ENCODE measurements around the gene AMN1. TPM values are rescaled to one million over a fixed set of nuclear protein-coding genes. Genes with fewer than 3 reads are reported as not detected.
"Not testable (repeated sequence)": the region's sequence is repeated elsewhere in the genome, so short reads cannot be mapped to it uniquely, and the experiment has no call there.

The AMN1 gene
- total RNA-seq, 1 donor from 2014 or later: 8.3 TPM

GRCh38 chr12:31768046-31768445 lies 39.2 kb upstream of the AMN1 start:
- Mint-ChIP-seq H3K4me1 (peaks cover 5% of the 10 kb centered on the region), H3K9me3 (peaks cover 7% of the 10 kb centered on the region), H3K27ac (ENCODE audit: unreplicated experiment) (no peak overlapping the region), H3K27me3 (ENCODE audit: low read depth) (no peaks in the 10 kb centered on the region), H3K4me3 (no peak overlapping the region), H3K36me3 (ENCODE audit: low read depth) (peaks cover 2% of the 10 kb centered on the region)
- TF ChIP-seq, protein P1, sequence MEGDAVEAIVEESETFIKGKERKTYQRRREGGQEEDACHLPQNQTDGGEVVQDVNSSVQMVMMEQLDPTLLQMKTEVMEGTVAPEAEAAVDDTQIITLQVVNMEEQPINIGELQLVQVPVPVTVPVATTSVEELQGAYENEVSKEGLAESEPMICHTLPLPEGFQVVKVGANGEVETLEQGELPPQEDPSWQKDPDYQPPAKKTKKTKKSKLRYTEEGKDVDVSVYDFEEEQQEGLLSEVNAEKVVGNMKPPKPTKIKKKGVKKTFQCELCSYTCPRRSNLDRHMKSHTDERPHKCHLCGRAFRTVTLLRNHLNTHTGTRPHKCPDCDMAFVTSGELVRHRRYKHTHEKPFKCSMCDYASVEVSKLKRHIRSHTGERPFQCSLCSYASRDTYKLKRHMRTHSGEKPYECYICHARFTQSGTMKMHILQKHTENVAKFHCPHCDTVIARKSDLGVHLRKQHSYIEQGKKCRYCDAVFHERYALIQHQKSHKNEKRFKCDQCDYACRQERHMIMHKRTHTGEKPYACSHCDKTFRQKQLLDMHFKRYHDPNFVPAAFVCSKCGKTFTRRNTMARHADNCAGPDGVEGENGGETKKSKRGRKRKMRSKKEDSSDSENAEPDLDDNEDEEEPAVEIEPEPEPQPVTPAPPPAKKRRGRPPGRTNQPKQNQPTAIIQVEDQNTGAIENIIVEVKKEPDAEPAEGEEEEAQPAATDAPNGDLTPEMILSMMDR (conservative IDR thresholded peaks at IDR 0.05): no peak
- DNase-seq (ENCODE audit: low read depth, low spot score): no peak

DNA sequence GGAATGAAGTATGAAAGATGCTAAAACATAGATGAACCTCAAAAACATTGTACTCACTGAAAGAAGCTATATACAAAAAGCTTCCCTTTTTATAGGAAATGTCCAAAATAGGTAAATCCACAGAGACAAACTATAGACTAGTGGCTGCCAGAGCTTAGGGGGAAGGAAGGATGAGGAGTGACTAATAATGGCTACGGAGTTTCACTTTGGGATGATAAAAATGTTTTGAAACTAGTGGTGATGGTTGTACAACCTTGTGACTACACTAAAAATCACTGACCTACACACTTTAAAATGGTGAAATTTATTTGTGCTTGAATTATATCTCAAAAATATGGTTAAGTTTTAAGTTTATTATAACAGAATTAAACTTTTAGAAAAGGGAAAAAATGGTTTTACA lies 37.1 kb upstream of the AMN1 start:
- H3K36me3 Mint-ChIP-seq (ENCODE audit: low read depth): peaks cover 2% of the 10 kb centered on the region
- H3K9me3 Mint-ChIP-seq: peaks cover 7% of the 10 kb centered on the region
- DNase-seq (ENCODE audit: low read depth, low spot score): no peak
- no peaks in the 10 kb centered on the region for H3K27me3 Mint-ChIP-seq (ENCODE audit: low read depth)
- H3K4me1 Mint-ChIP-seq: no peaks in the 10 kb centered on the region
- H3K4me3 Mint-ChIP-seq: no peak overlapping the region
- TF ChIP-seq, protein P1 (conservative IDR thresholded peaks at IDR 0.05): no peak
- H3K27ac Mint-ChIP-seq (ENCODE audit: unreplicated experiment): no peak overlapping the region

DNA sequence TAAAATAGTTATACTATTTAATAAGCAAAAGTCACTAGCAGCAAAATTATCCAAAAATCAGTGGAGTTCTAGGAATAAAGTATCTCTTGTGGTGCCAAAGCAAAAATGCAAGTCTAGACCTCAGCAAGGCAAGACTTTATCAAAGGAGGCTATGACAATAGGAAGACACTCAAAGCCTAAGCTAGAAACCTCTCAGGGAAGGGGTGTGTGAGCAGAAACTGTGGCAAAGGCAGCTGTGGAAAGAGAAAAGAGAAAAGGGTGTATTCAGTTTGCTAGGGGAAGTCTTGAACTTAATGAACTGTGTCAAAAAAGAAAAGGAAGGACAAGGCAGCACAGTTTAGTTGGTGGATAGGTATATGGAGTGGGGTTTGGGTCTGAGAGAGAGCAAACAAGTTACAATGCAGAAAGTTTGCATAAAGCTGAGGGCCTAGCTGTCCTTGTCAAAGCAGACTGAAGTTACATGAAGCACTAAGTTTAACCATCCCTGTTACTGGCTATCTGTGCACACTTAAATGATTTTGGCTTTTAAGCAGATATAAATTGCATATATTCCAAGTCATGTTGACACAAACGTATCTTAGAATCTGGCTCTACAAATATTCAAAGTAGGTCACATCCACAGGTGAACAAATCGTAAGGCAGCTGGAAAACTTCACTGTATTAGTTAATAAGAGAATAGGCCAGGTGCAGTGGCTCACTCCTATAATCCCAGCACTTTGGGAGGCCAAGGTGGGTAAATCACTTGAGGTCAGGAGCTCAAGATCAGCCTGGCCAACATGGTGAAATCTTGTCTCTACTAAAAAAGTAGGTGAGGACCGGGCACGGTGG lies 31.0 kb upstream of the AMN1 start:
- Mint-ChIP-seq H3K4me3 (no peak overlapping the region), H3K27me3 (ENCODE audit: low read depth) (no peaks in the 10 kb centered on the region), H3K36me3 (ENCODE audit: low read depth) (peaks cover 2% of the 10 kb centered on the region), H3K9me3 (peaks cover 7% of the 10 kb centered on the region), H3K27ac (ENCODE audit: unreplicated experiment) (peak overlapping the region; percentile 1), H3K4me1 (peaks cover 7% of the 10 kb centered on the region)
- TF ChIP-seq, protein P1 (conservative IDR thresholded peaks at IDR 0.05): no peak
- DNase-seq (ENCODE audit: low read depth, low spot score): no peak

DNA sequence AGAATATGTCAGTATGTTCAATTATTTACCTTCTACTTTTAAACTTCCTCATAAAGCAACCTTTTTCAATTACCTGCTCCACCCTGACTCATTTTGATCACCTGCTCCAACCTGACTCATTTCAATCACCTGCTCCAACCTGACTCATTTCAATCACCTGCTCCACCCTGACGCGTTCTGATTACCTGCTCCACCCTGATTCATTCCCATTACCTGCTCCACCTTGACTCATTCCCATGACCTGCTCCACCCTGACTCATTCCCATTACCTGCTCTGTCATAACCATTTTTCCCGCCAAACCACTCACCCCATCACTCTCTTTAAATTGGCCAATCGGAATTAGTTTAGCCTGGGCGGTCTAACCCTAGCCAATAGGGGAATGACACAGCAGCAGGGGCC lies 29.5 kb upstream of the AMN1 start:
- not testable (repeated sequence) for H3K4me1 Mint-ChIP-seq; H3K27me3 Mint-ChIP-seq (ENCODE audit: low read depth); H3K9me3 Mint-ChIP-seq; DNase-seq (ENCODE audit: low read depth, low spot score); H3K36me3 Mint-ChIP-seq (ENCODE audit: low read depth); H3K27ac Mint-ChIP-seq (ENCODE audit: unreplicated experiment); H3K4me3 Mint-ChIP-seq

DNA sequence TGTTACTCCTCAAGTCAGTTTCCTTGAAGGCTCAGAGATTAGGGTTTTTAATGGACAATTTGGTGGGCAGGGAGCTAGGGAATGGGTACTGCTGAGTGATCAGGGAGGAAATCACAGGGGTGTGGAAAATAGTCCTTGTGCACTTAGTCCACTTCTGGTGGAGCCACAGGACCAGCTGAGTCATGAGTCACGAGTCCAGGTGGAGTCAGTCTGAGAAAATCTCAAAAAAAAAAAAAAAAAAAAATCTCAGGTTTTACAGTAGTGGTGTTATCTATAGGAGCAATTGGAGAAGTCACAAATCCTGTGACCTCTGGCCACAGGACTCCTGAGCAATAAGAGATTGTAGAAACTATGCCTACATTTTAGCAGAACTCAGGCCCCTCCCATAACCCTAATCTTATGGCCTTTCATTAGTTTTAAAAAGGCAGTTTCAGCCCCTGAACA lies 28.2 kb upstream of the AMN1 start:
- H3K9me3 Mint-ChIP-seq: no peaks in the 10 kb centered on the region
- H3K27ac Mint-ChIP-seq (ENCODE audit: unreplicated experiment): no peak overlapping the region
- DNase-seq (ENCODE audit: low read depth, low spot score): no peak
- H3K27me3 Mint-ChIP-seq (ENCODE audit: low read depth): no peaks in the 10 kb centered on the region
- no peaks in the 10 kb centered on the region for H3K36me3 Mint-ChIP-seq (ENCODE audit: low read depth)
- TF ChIP-seq, protein P1 (conservative IDR thresholded peaks at IDR 0.05): no peak
- H3K4me1 Mint-ChIP-seq: peaks cover 13% of the 10 kb centered on the region
- no peak overlapping the region for H3K4me3 Mint-ChIP-seq

DNA sequence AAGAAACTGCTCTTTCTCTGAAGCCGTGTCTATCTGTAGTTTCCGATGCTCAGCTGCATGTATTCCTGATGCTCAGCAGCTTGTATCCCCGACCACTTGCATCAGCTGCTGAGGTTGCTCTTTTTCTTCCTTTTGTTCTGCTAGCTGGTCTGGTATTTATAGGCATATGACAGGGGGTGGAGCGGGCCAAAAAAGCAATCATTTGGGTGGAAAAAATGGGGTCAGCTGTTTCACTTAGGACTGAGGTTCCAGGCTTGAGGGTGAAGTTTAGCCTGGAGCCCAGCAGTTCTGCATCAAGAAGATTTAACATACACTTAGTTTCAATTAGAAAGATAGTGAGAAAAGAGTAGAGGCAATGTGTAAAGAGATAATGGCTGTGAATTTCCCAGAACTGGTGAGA lies 23.6 kb upstream of the AMN1 start:
- peaks cover 12% of the 10 kb centered on the region for H3K36me3 Mint-ChIP-seq (ENCODE audit: low read depth)
- DNase-seq (ENCODE audit: low read depth, low spot score): no peak
- H3K4me1 Mint-ChIP-seq: peaks cover 16% of the 10 kb centered on the region
- H3K9me3 Mint-ChIP-seq: peaks cover 6% of the 10 kb centered on the region
- TF ChIP-seq, protein P1 (conservative IDR thresholded peaks at IDR 0.05): no peak
- H3K27me3 Mint-ChIP-seq (ENCODE audit: low read depth): no peaks in the 10 kb centered on the region
- no peak overlapping the region for H3K27ac Mint-ChIP-seq (ENCODE audit: unreplicated experiment)
- H3K4me3 Mint-ChIP-seq: no peak overlapping the region
